Body of pancreas (tissue), 4 donors: ENCODE measurements around the gene ARHGEF2. TPM values are rescaled to one million over a fixed set of nuclear protein-coding genes. Genes with fewer than 3 reads are reported as not detected.

Source experiments
- ATAC-seq: fragments of 150-250 bp; one replicate; pipeline ENCODE4 v1.9.1; 2016
- DNase-seq, 4 donors: peaks; one replicate each; pipeline ENCODE4 v3.0.0-alpha.2; 2019
- H3K27ac ChIP-seq, 4 donors: fragments of 200-600 bp; sonication (generic); 1 replicate in 3 of 4; 2 replicates in 1 of 4; pipeline versions ENCODE4 v1.5.1 to v1.6.1; 2016 to 2019; ENCODE audit warnings: mild to moderate bottlenecking in 1 of 4, mixed read lengths in 1 of 4, moderate library complexity in 1 of 4
- H3K27me3 ChIP-seq, 2 donors: fragments of 200-600 bp; sonication (generic); one replicate each; pipeline ENCODE4 v1.6.0; 2016; ENCODE audit warnings: mild to moderate bottlenecking in 1 of 2
- H3K36me3 ChIP-seq, 2 donors: fragments of 200-600 bp; sonication (generic); replicated peaks in 1 of 2; 2 replicates each; pipeline ENCODE4 v1.5.1; 2016; ENCODE audit warnings: low read depth in 2 of 2; ENCODE audit not compliant: insufficient read depth in 1 of 2
- H3K4me1 ChIP-seq: fragments of 200-600 bp; sonication (generic); one replicate; pipeline ENCODE4 v1.6.0; 2016
- H3K4me3 ChIP-seq, 2 donors: fragments of 200-600 bp; sonication (generic); 1 replicate in 1 of 2; 2 replicates in 1 of 2; pipeline ENCODE4 v1.5.1; 2016 to 2019
- H3K9me3 ChIP-seq, 3 donors: fragments of 200-600 bp; sonication (generic); 1 replicate in 2 of 3; 2 replicates in 1 of 3; pipeline ENCODE4 v1.5.1; 2016
- POLR2A ChIP-seq, 3 donors: fragments of 450-650 bp; IDR thresholded peaks; one replicate each; pipeline ENCODE4 v1.6.1; 2016; ENCODE audit warnings: antibody characterized with exemption in 3 of 3, mild to moderate bottlenecking in 2 of 3
- WGBS, 2 donors: methylation state at CpG; one replicate each; pipeline ENCODE4 v1.1.5; 2017; 5-methylcytosine and 5-hydroxymethylcytosine counted together
- intact Hi-C: fragments of 100-400 bp; cut with DNase I; formaldehyde crosslinking; loops from one replicate; pipeline ENCODE4 v1.15.1; 2023
- total RNA-seq, 2 donors: library from RNA; depleted of rRNA; stranded (reverse); fragments of >200 nt; gene quantifications; one replicate each; pipeline ENCODE4 v1.1.0, GENCODE V29; 2016
- TF ChIP-seq, protein P1 (sequence below), 7 experiments: fragments of 450-650 bp in 4 of 7; fragments of 200-600 bp in 3 of 7; sonication (generic) in 3 of 7; IDR thresholded peaks; one replicate each; pipeline ENCODE4 v1.5.1; 2016 to 2019; ENCODE audit warnings: antibody characterized with exemption in 7 of 7

ARHGEF2 gene
- total RNA-seq, 2 donors from 2014 or later: 31.9 to 32.6 TPM

- intact Hi-C loops: no loop called here
- peaks cover 0 to 27% of the 10 kb centered on the region in 2 donors for H3K36me3 ChIP-seq
- no peak for ATAC-seq
Measured at GRCh38 chr1:155954645-155955044, 23.7 kb downstream of the ARHGEF2 start.

GRCh38 chr1:155952505-155952890 is 25.8 kb downstream of the ARHGEF2 start:
- ATAC-seq (no peak), DNase-seq (no peak)
- TF ChIP-seq, protein P1, sequence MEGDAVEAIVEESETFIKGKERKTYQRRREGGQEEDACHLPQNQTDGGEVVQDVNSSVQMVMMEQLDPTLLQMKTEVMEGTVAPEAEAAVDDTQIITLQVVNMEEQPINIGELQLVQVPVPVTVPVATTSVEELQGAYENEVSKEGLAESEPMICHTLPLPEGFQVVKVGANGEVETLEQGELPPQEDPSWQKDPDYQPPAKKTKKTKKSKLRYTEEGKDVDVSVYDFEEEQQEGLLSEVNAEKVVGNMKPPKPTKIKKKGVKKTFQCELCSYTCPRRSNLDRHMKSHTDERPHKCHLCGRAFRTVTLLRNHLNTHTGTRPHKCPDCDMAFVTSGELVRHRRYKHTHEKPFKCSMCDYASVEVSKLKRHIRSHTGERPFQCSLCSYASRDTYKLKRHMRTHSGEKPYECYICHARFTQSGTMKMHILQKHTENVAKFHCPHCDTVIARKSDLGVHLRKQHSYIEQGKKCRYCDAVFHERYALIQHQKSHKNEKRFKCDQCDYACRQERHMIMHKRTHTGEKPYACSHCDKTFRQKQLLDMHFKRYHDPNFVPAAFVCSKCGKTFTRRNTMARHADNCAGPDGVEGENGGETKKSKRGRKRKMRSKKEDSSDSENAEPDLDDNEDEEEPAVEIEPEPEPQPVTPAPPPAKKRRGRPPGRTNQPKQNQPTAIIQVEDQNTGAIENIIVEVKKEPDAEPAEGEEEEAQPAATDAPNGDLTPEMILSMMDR (IDR thresholded peaks at IDR 0.05): no peak
- no peak for TF ChIP-seq POLR2A (IDR thresholded peaks at IDR 0.05)
- no peak overlapping the region for H3K4me3 ChIP-seq
- no peak overlapping the region for H3K27ac ChIP-seq
- WGBS, 2 donors: 91 to 94% methylated on average over 12 to 13 of the region's 13 CpGs
- no peaks in the 10 kb centered on the region for H3K4me1 ChIP-seq
- intact Hi-C loops: no loop called here
- no peaks in the 10 kb centered on the region for H3K9me3 ChIP-seq
- H3K27me3 ChIP-seq: no peaks in the 10 kb centered on the region
- peaks cover 0 to 28% of the 10 kb centered on the region in 2 donors for H3K36me3 ChIP-seq

More at GRCh38 chr1:155954645-155955044, 23.7 kb downstream of the ARHGEF2 start:
- Histone ChIP-seq H3K27me3 (no peaks in the 10 kb centered on the region), H3K27ac (no peak overlapping the region), H3K9me3 (no peaks in the 10 kb centered on the region), H3K4me1 (no peaks in the 10 kb centered on the region), H3K4me3 (no peak overlapping the region)
- DNase-seq: no peak
- TF ChIP-seq, protein P1 (IDR thresholded peaks at IDR 0.05): no peak
- no peak for TF ChIP-seq POLR2A (IDR thresholded peaks at IDR 0.05)
- WGBS, 2 donors: 93 to 100% methylated on average over 3 of the region's 3 CpGs

DNA sequence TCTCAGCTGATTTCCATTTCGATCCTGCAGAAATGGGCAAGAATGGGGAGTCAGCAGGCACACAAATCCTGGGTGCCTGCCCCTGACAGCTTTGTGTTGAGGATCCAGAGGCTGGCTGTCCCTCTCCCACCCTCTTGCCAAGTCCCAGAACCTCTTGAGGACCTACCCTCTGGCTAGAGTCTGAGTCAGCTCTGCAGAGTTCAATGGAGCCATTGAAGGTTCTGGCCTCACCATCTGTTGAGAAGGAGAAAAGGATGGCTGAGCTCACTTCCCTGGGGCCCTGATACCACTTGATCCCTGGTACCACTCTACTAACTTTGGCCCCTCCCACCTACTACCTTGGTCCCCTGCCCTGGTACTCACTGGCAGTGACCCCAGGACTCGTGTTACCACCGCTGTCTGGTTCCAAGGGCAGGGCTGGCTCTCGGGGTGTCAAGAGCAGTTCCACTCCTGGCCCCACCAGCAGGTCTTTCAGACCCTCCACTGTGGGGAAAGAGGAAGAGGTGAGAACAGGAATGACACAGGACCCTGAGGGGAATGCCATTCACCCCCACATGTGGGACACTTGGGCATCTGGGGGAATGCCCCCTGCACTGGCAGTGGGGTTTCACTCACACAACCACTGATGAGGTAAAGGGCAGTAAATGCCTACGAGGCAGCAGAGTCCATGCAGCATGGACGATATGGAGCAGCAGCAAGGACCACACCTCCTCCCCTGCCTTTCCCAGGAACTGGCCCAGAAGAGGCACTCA is 26.4 kb downstream of the ARHGEF2 start:
- no peak overlapping the region for H3K27ac ChIP-seq
- WGBS, 2 donors: 74 to 89% methylated on average over 3 to 6 of the region's 6 CpGs
- no peak overlapping the region for H3K4me3 ChIP-seq
- no peaks in the 10 kb centered on the region for H3K27me3 ChIP-seq
- no peaks in the 10 kb centered on the region for H3K9me3 ChIP-seq
- intact Hi-C loops: no loop called here
- H3K4me1 ChIP-seq: no peaks in the 10 kb centered on the region
- DNase-seq: no peak
- peaks cover 0 to 25% of the 10 kb centered on the region in 2 donors for H3K36me3 ChIP-seq
- TF ChIP-seq, protein P1 (IDR thresholded peaks at IDR 0.05): no peak
- TF ChIP-seq POLR2A (IDR thresholded peaks at IDR 0.05): no peak
- no peak for ATAC-seq

- peaks cover 0 to 25% of the 10 kb centered on the region in 2 donors for H3K36me3 ChIP-seq
Measured at GRCh38 chr1:155950829-155951228, 27.5 kb downstream of the ARHGEF2 start.

More at GRCh38 chr1:155950829-155951228, 27.5 kb downstream of the ARHGEF2 start:
- no peak overlapping the region for H3K27ac ChIP-seq
- DNase-seq: no peak
- WGBS, 2 donors: 95 to 100% methylated on average over 1 to 26 of the region's 27 CpGs
- peaks cover 11% of the 10 kb centered on the region for H3K4me1 ChIP-seq
- H3K27me3 ChIP-seq: no peaks in the 10 kb centered on the region
- H3K4me3 ChIP-seq: no peak overlapping the region
- no peak for ATAC-seq
- intact Hi-C loops: no loop called here
- H3K9me3 ChIP-seq: no peaks in the 10 kb centered on the region
- TF ChIP-seq, protein P1 (IDR thresholded peaks at IDR 0.05): no peak
- no peak for TF ChIP-seq POLR2A (IDR thresholded peaks at IDR 0.05)
